Lung (tissue), 4 donors: ENCODE measurements around the gene SLC22A8. TPM values are rescaled to one million over a fixed set of nuclear protein-coding genes. Genes with fewer than 3 reads are reported as not detected.

ENCODE experiments used
- polyA plus RNA-seq, 2 donors: library from polyadenylated mRNA; stranded (reverse); fragments of 200-250 nt; gene quantifications; one replicate each; pipeline ENCODE4 v1.2.1, GENCODE V29; 2013
- total RNA-seq, 2 donors: library from RNA; depleted of rRNA in 1 of 2; stranded (reverse); fragments of >200 nt in 1 of 2; gene quantifications; one replicate each; pipeline ENCODE4 v1.2.1, GENCODE V29; 2014 to 2021
- donor health status: Bipolar disorder and iron deficiency.
- donor health status: healthy.
- donor health status: DM: yes; HTN: yes; CAD: no.

The SLC22A8 gene
- total and polyA plus RNA-seq, 4 donors = not detected

Other genes starting within 250 kb of the SLC22A8 start
- gene TAF6L, start 244.4 kb downstream of the SLC22A8 start, total RNA-seq = 10 to 100 TPM; 22.6 to 27.8 TPM
- gene TAF6L, start 244.4 kb downstream of the SLC22A8 start, polyA plus RNA-seq = 10 to 100 TPM; 18.7 to 32.7 TPM
- gene TMEM179B, start 228.4 kb downstream of the SLC22A8 start, total RNA-seq = 10 to 100 TPM; 40.0 to 61.0 TPM
- gene TMEM179B, start 228.4 kb downstream of the SLC22A8 start, polyA plus RNA-seq = 10 to 100 TPM; 68.8 to 87.6 TPM
- gene TMEM223, start 223.8 kb downstream of the SLC22A8 start, total RNA-seq = 10 to 100 TPM in 1 of 2 donors, 1 to 10 TPM in 1; 9.7 to 15.6 TPM
- 10 to 100 TPM; 21.9 to 38.6 TPM for gene TMEM223, start 223.8 kb downstream of the SLC22A8 start, polyA plus RNA-seq
- 10 to 100 TPM; 62.6 to 89.4 TPM for gene NXF1, start 210.4 kb downstream of the SLC22A8 start, total RNA-seq
- gene NXF1, start 210.4 kb downstream of the SLC22A8 start, polyA plus RNA-seq = 10 to 100 TPM; 68.4 to 82.5 TPM
- gene STX5, start 183.8 kb downstream of the SLC22A8 start, total RNA-seq = 10 to 100 TPM; 38.7 to 47.6 TPM
- 10 to 100 TPM; 19.8 to 36.6 TPM for gene STX5, start 183.8 kb downstream of the SLC22A8 start, polyA plus RNA-seq
- gene TEX54, start 183.0 kb downstream of the SLC22A8 start, total RNA-seq = not detected
- gene TEX54, start 183.0 kb downstream of the SLC22A8 start, polyA plus RNA-seq = not detected
- gene WDR74, start 176.3 kb downstream of the SLC22A8 start, total RNA-seq = 10 to 100 TPM; 26.2 to 41.4 TPM
- gene WDR74, start 176.3 kb downstream of the SLC22A8 start, polyA plus RNA-seq = 10 to 100 TPM; 42.5 to 64.1 TPM
- 100 to 1,000 TPM; 151 to 249 TPM for gene SLC3A2, start 134.9 kb downstream of the SLC22A8 start, total RNA-seq
- 100 to 1,000 TPM; 173 to 265 TPM for gene SLC3A2, start 134.9 kb downstream of the SLC22A8 start, polyA plus RNA-seq
- 1 to 10 TPM; 1.1 to 1.5 TPM for gene CHRM1, start 94.5 kb downstream of the SLC22A8 start, total RNA-seq
- gene CHRM1, start 94.5 kb downstream of the SLC22A8 start, polyA plus RNA-seq = 1 to 10 TPM in 1 of 2 donors, under 1 TPM in 1; 0.38 to 1.3 TPM
- not detected for gene SLC22A6, start 30.9 kb downstream of the SLC22A8 start, total RNA-seq
- not detected for gene SLC22A6, start 30.9 kb downstream of the SLC22A8 start, polyA plus RNA-seq
- not detected for gene SLC22A24, start 128.4 kb upstream of the SLC22A8 start, total RNA-seq
- not detected for gene SLC22A24, start 128.4 kb upstream of the SLC22A8 start, polyA plus RNA-seq
- not detected for gene SLC22A25, start 227.8 kb upstream of the SLC22A8 start, total RNA-seq
- not detected for gene SLC22A25, start 227.8 kb upstream of the SLC22A8 start, polyA plus RNA-seq